Kidney epithelial cell (primary cell): ENCODE data around the gene SFMBT2. TPM values are rescaled to one million over a fixed set of nuclear protein-coding genes. Genes with fewer than 3 reads are reported as not detected.

ENCODE experiments used
- DNase-seq: peaks from one replicate; pipeline ENCODE4 v3.0.0-alpha.2; 2010; ENCODE audit warnings: low read depth
- H3K27me3 ChIP-seq: 2 replicates; pipeline ENCODE4 v1.6.0; 2011; ENCODE audit warnings: low read length; ENCODE audit not compliant: control insufficient read depth, insufficient read depth
- H3K36me3 ChIP-seq: 2 replicates; pipeline ENCODE4 v1.5.1; 2011; ENCODE audit warnings: low read length; ENCODE audit not compliant: control insufficient read depth, insufficient read depth
- H3K4me3 ChIP-seq: 2 replicates; pipeline ENCODE4 v1.5.1; 2011; ENCODE audit warnings: low read depth, mild to moderate bottlenecking, control low read depth, low read length
- total RNA-seq: library from RNA; depleted of rRNA; stranded (reverse); fragments of >200 nt; gene quantifications from 2 replicates; pipeline ENCODE4 v1.2.3, GENCODE V29; 2015
- TF ChIP-seq, protein P1 (sequence below): IDR thresholded peaks from 2 replicates; pipeline ENCODE4 v1.5.1; 2011; ENCODE audit warnings: mild to moderate bottlenecking, moderate library complexity, low read length, control low read depth, inconsistent platforms; ENCODE audit not compliant: insufficient read depth, poor library complexity, severe bottlenecking

Gene SFMBT2
- total RNA-seq, 1 donor from 2014 or later: 3.1 TPM

GRCh38 chr10:7438196-7438986, 27.6 kb upstream of the SFMBT2 start:
- DNase-seq: no peak
- H3K4me3 ChIP-seq: no peak overlapping the region
- no peaks in the 10 kb centered on the region for H3K36me3 ChIP-seq
- TF ChIP-seq, protein P1, sequence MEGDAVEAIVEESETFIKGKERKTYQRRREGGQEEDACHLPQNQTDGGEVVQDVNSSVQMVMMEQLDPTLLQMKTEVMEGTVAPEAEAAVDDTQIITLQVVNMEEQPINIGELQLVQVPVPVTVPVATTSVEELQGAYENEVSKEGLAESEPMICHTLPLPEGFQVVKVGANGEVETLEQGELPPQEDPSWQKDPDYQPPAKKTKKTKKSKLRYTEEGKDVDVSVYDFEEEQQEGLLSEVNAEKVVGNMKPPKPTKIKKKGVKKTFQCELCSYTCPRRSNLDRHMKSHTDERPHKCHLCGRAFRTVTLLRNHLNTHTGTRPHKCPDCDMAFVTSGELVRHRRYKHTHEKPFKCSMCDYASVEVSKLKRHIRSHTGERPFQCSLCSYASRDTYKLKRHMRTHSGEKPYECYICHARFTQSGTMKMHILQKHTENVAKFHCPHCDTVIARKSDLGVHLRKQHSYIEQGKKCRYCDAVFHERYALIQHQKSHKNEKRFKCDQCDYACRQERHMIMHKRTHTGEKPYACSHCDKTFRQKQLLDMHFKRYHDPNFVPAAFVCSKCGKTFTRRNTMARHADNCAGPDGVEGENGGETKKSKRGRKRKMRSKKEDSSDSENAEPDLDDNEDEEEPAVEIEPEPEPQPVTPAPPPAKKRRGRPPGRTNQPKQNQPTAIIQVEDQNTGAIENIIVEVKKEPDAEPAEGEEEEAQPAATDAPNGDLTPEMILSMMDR: no peak
- H3K27me3 ChIP-seq: no peaks in the 10 kb centered on the region

DNA sequence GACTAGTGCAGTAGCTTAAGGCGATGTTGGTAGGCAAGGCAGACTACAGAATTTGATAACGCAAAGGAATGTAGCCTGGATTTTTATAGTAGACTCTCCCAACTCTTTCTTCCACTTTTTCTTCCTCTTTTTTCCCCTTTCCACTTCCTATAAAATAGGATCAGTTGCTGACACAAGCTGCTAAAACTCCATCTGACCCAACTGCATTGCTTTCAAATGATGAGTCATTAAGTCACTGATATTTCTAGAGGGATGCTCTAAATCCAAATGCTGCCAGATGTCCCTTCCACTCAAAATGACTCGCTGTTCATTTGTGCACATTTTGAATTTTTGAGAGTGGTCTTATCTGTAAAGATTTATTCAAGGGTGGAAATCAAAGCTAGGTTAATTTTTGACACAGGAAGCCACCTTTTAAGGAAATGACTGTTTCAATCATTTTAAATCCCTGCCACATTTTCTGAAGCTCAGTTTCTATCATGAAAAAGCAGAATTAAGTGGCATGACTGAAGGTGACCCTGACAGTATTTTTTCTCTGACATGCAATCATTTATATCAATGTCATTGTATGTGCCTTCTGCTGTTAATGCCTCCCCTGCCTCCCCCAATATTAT, 25.8 kb upstream of the SFMBT2 start:
- TF ChIP-seq, protein P1: no peak
- H3K36me3 ChIP-seq: no peaks in the 10 kb centered on the region
- no peaks in the 10 kb centered on the region for H3K27me3 ChIP-seq
- no peak for DNase-seq
- no peak overlapping the region for H3K4me3 ChIP-seq

- Histone ChIP-seq H3K27me3 (no peaks in the 10 kb centered on the region), H3K36me3 (no peaks in the 10 kb centered on the region), H3K4me3 (no peak overlapping the region)
- TF ChIP-seq, protein P1: no peak
- no peak for DNase-seq
These were observed 24.8 kb upstream of the SFMBT2 start for GRCh38 chr10:7435674-7436073.

DNA sequence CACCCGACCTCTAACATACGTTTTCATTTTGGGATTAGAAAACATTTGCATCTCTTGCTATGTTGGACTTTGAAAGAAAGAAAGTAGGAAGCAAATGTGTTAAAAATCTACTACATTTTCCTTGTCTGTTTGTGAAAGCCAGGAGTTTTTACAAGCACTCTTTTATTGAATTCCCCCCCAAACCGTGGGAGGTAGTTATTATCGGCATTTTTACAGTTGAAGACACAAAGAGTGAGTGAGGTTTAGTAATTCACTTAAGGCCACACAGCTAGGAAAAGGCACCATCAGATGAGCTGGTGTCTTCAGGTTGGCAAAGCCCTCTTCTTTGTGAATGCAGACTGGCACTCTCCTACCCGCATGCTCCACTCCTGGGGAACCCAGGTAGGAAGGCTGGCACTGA, 23.5 kb upstream of the SFMBT2 start:
- Histone ChIP-seq H3K27me3 (no peaks in the 10 kb centered on the region), H3K4me3 (no peak overlapping the region), H3K36me3 (no peaks in the 10 kb centered on the region)
- no peak for DNase-seq
- TF ChIP-seq, protein P1: no peak

GRCh38 chr10:7433861-7434260, 23.0 kb upstream of the SFMBT2 start:
- no peak for DNase-seq
- Histone ChIP-seq H3K27me3 (no peaks in the 10 kb centered on the region), H3K36me3 (no peaks in the 10 kb centered on the region), H3K4me3 (no peak overlapping the region)
- TF ChIP-seq, protein P1: no peak
